Smooth muscle cell (in vitro differentiated cells): Measurements from ENCODE around the gene NRXN2. TPM values are rescaled to one million over a fixed set of nuclear protein-coding genes. Genes with fewer than 3 reads are reported as not detected.
"Not testable (repeated sequence)": the region's sequence is repeated elsewhere in the genome, so short reads cannot be mapped to it uniquely, and the experiment has no call there.

Experiments used
- DNase-seq: peaks from one replicate; lab custom pipeline; 2025; ENCODE audit not compliant: unreplicated experiment; lab: John Stamatoyannopoulos, UW
- H2AFZ ChIP-seq: fragments of 200-600 bp; sonication (generic); 2 replicates; pipeline ENCODE4 v1.6.0; 2016; ENCODE audit warnings: antibody characterized with exemption, low read depth, mild to moderate bottlenecking
- H3F3A ChIP-seq: fragments of 200-600 bp; sonication (generic); 2 replicates; pipeline ENCODE4 v1.6.0; 2017; ENCODE audit warnings: antibody characterized with exemption, low read depth
- H3K27ac ChIP-seq: fragments of 200-600 bp; sonication (generic); 2 replicates; pipeline ENCODE4 v1.5.1; 2016; ENCODE audit warnings: low read depth, mild to moderate bottlenecking
- H3K27me3 ChIP-seq: fragments of 200-600 bp; sonication (generic); 2 replicates; pipeline ENCODE4 v1.6.1; 2016; ENCODE audit warnings: low read depth, mild to moderate bottlenecking
- H3K36me3 ChIP-seq: fragments of 200-600 bp; sonication (generic); 2 replicates; pipeline ENCODE4 v1.5.1; 2016; ENCODE audit warnings: low read depth
- H3K4me1 ChIP-seq: fragments of 200-600 bp; sonication (generic); 2 replicates; pipeline ENCODE4 v1.5.1; 2016; ENCODE audit warnings: low read depth
- H3K4me2 ChIP-seq: fragments of 200-600 bp; sonication (generic); 2 replicates; pipeline ENCODE4 v1.6.0; 2016; ENCODE audit warnings: mild to moderate bottlenecking
- H3K4me3 ChIP-seq: fragments of 200-600 bp; sonication (generic); 2 replicates; pipeline ENCODE4 v1.5.1; 2016; ENCODE audit warnings: mild to moderate bottlenecking
- H3K79me2 ChIP-seq: fragments of 200-600 bp; sonication (generic); 2 replicates; pipeline ENCODE4 v1.6.0; 2016; ENCODE audit warnings: low read depth, mild to moderate bottlenecking
- H3K9ac ChIP-seq: fragments of 200-600 bp; sonication (generic); 2 replicates; pipeline ENCODE4 v1.6.0; 2016; ENCODE audit warnings: low read depth
- H3K9me3 ChIP-seq: fragments of 200-600 bp; sonication (generic); replicated peaks from 2 replicates; pipeline ENCODE4 v1.5.1; 2016; ENCODE audit warnings: low read depth
- H4K20me1 ChIP-seq: fragments of 200-600 bp; sonication (generic); 2 replicates; pipeline ENCODE4 v1.6.0; 2016; ENCODE audit warnings: low read depth
- WGBS: methylation state at CpG from one replicate; pipeline ENCODE4 v1.1.7; 2016; ENCODE audit warnings: low lambda C conversion rate; 5-methylcytosine and 5-hydroxymethylcytosine counted together
- polyA plus RNA-seq: library from polyadenylated mRNA; unstranded; fragments of >200 nt; fragmentation: Nextera tagmentation; extraction: Ambion mirVana; gene quantifications from 2 replicates; pipeline ENCODE4 v1.2.1, GENCODE V29; 2016
- total RNA-seq: library from RNA; depleted of rRNA; stranded (reverse); fragments of >200 nt; gene quantifications from 2 replicates; pipeline ENCODE4 v1.2.3, GENCODE V29; 2014
- TF ChIP-seq, protein P1 (sequence below): fragments of 200-600 bp; sonication (generic); IDR thresholded peaks from 2 replicates; pipeline ENCODE4 v1.5.1; 2017; ENCODE audit warnings: borderline replicate concordance, mild to moderate bottlenecking, antibody characterized with exemption; ENCODE audit not compliant: insufficient read depth, poor library complexity, severe bottlenecking

The NRXN2 gene
- total and polyA plus RNA-seq, 2 experiments from 2014 or later = 1.4 to 1.7 TPM

DNA sequence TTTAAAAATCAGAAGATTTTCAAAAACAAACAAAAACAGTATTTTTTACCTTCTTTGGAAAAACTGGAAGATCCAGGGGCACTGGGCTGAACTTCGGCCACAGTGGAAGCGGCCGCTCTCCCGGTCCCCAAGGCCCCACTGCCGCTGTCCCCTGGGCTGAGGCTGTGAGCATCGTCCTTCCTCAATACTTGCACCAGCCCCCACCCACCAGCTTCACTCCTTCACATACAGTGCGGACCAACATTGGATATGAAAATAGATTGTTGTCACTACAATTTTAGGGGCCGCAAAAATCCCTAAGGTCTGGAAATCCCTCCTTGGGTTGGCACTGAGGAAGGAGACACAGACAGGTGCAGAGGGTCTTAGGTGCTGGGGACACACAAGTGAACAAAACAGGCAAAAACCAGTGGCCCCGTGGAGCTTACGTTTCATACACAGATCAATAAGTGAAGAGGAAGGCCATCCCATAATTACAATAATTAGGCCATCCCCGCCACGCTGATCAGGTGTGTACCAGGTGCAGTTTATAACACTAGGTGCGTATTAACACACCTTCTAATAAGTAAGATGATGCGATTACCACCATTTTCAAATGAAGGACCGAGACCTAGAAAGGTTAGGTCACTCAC is 160.2 kb downstream of the NRXN2 start:
- Histone ChIP-seq H3K79me2 (no peaks in the 10 kb centered on the region), H3K4me3 (no peak overlapping the region), H4K20me1 (no peaks in the 10 kb centered on the region), H2AFZ (no peak overlapping the region), H3K9ac (no peak overlapping the region), H3K36me3 (no peaks in the 10 kb centered on the region), H3K4me2 (no peak overlapping the region), H3F3A (no peaks in the 10 kb centered on the region), H3K9me3 (no peaks in the 10 kb centered on the region), H3K27ac (no peak overlapping the region), H3K27me3 (no peaks in the 10 kb centered on the region), H3K4me1 (peaks cover 15% of the 10 kb centered on the region)
- 94% methylated on average over 15 of the region's 15 CpGs for WGBS
- DNase-seq = no peak
- TF ChIP-seq, protein P1, sequence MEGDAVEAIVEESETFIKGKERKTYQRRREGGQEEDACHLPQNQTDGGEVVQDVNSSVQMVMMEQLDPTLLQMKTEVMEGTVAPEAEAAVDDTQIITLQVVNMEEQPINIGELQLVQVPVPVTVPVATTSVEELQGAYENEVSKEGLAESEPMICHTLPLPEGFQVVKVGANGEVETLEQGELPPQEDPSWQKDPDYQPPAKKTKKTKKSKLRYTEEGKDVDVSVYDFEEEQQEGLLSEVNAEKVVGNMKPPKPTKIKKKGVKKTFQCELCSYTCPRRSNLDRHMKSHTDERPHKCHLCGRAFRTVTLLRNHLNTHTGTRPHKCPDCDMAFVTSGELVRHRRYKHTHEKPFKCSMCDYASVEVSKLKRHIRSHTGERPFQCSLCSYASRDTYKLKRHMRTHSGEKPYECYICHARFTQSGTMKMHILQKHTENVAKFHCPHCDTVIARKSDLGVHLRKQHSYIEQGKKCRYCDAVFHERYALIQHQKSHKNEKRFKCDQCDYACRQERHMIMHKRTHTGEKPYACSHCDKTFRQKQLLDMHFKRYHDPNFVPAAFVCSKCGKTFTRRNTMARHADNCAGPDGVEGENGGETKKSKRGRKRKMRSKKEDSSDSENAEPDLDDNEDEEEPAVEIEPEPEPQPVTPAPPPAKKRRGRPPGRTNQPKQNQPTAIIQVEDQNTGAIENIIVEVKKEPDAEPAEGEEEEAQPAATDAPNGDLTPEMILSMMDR = no peak

DNA sequence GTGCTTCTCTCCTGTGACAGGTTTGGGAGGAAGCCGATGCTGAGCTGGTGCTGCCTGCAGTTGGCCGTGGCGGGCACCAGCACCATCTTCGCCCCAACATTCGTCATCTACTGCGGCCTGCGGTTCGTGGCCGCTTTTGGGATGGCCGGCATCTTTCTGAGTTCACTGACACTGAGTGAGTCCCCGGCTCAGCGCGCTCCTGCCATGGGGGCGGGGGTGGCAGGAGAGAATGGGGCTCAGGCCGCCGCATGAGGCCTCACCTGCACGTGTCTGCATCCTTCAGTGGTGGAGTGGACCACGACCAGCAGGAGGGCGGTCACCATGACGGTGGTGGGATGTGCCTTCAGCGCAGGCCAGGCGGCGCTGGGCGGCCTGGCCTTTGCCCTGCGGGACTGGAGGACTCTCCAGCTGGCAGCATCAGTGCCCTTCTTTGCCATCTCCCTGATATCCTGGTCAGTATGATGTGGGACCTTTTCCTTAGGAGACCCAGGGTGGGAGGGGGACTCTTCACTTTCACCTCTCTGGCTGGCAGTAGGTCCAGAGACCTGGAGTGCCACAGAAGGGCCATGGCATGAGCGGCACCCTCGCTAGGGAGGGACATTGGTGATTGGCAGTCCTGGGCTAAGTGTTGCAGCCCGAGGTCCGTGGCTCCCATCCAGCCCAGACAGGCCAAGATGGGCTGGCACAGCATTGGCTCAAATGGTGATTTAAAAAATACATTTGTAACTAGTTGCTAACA is 160.8 kb downstream of the NRXN2 start:
- Histone ChIP-seq H3K4me3 (no peak overlapping the region), H3K36me3 (no peaks in the 10 kb centered on the region), H3K4me2 (no peak overlapping the region), H3K9ac (no peak overlapping the region), H3F3A (no peaks in the 10 kb centered on the region), H3K79me2 (no peaks in the 10 kb centered on the region), H4K20me1 (no peaks in the 10 kb centered on the region), H3K27ac (no peak overlapping the region), H3K9me3 (no peaks in the 10 kb centered on the region), H3K4me1 (peaks cover 13% of the 10 kb centered on the region), H3K27me3 (no peaks in the 10 kb centered on the region), H2AFZ (no peak overlapping the region)
- no peak for DNase-seq
- WGBS = 94% methylated on average over 29 of the region's 29 CpGs
- TF ChIP-seq, protein P1 = no peak

GRCh38 chr11:64561429-64561828 is 161.6 kb downstream of the NRXN2 start:
- DNase-seq, H2AFZ ChIP-seq, H3K9me3 ChIP-seq, H3K36me3 ChIP-seq, H3F3A ChIP-seq, H3K79me2 ChIP-seq, H3K4me2 ChIP-seq, H3K4me1 ChIP-seq, H3K27ac ChIP-seq, H3K27me3 ChIP-seq, H3K4me3 ChIP-seq, H4K20me1 ChIP-seq, H3K9ac ChIP-seq: not testable (repeated sequence)
- 93% methylated on average over 3 of the region's 3 CpGs for WGBS

- H3K4me3 ChIP-seq = no peak overlapping the region
- no peaks in the 10 kb centered on the region for H3K79me2 ChIP-seq
- H3K27me3 ChIP-seq = no peaks in the 10 kb centered on the region
- no peak overlapping the region for H3K4me2 ChIP-seq
- no peaks in the 10 kb centered on the region for H3F3A ChIP-seq
- H3K27ac ChIP-seq = no peak overlapping the region
- peaks cover 1% of the 10 kb centered on the region for H3K4me1 ChIP-seq
- H3K9me3 ChIP-seq = no peaks in the 10 kb centered on the region
- no peaks in the 10 kb centered on the region for H3K36me3 ChIP-seq
- 94% methylated on average over 16 of the region's 16 CpGs for WGBS
- TF ChIP-seq, protein P1 = no peak
- H2AFZ ChIP-seq = no peak overlapping the region
- H4K20me1 ChIP-seq = no peaks in the 10 kb centered on the region
- no peak for DNase-seq
- no peak overlapping the region for H3K9ac ChIP-seq
These were observed 162.1 kb downstream of the NRXN2 start for GRCh38 chr11:64560941-64561340.
